NB4 (cell line): ENCODE measurements around the gene CSNK2A1.

Experiments
- CTCF ChIP-seq: IDR thresholded peaks from one replicate; pipeline ENCODE4 v1.5.1; 2012; ENCODE audit warnings: low read depth, low read length
- MAX ChIP-seq: IDR thresholded peaks from 2 replicates; pipeline ENCODE4 v1.6.1; 2011; ENCODE audit warnings: low read depth, low read length
- POLR2A ChIP-seq: IDR thresholded peaks from 2 replicates; pipeline ENCODE4 v1.6.1; 2011; ENCODE audit warnings: mild to moderate bottlenecking; ENCODE audit not compliant: insufficient read length; ENCODE audit errors: extremely low read depth

- TF ChIP-seq CTCF, result no peak
- TF ChIP-seq POLR2A, result no peak
- TF ChIP-seq MAX, result peak; percentile 92
Observed at GRCh38 chr20:588932-589672, 45.5 kb upstream of the CSNK2A1 start.
